Dermis blood vessel endothelial cell (primary cell): ENCODE results near the gene ST14. TPM values are rescaled to one million over a fixed set of nuclear protein-coding genes. Genes with fewer than 3 reads are reported as not detected.

ENCODE experiments used
- DNase-seq: peaks from one replicate; pipeline ENCODE4 v3.0.0; 2010
- total RNA-seq: library from RNA; depleted of rRNA; stranded (reverse); fragments of >200 nt; gene quantifications from 2 replicates; pipeline ENCODE4 v1.2.3, GENCODE V29; 2014

ST14 gene
- 0.14 and 0.34 TPM in 2 replicates for total RNA-seq

DNA sequence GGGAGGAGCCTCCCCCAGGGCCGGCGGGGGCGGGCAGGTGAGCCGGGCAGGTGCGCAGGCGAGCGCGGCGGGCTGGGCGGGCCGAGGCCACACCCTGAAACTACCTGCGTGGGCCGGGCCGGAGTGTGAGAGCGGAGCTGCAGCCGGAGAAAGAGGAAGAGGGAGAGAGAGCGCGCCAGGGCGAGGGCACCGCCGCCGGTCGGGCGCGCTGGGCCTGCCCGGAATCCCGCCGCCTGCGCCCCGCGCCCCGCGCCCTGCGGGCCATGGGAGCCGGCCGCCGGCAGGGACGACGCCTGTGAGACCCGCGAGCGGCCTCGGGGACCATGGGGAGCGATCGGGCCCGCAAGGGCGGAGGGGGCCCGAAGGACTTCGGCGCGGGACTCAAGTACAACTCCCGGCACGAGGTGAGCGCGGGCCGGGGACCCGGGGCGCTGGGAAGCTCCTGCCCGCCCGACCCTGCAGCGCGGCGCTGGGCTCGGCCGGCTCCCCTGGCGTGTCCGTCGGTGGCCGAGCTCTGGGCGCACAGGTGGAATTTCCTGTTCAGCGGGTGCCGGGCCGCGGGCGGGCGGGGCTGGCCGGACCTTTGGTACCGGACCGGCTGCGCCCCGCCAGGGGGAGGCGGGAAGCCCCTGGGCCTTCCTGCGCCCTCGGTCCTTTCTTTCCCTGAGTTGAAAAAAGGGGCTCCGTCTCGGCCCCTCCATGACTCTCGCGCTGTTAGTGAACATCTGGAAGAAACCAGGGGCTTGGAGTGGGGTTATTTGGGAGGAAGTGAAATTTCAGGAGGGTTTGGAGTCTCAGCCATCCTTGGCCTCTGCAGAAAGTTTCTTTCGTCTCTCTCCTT lies at the start of gene ST14:
ST14 (plus strand) TSS at position 126 of the 841 bp plus-strand sequence; CDS start at position 324, 198 bp downstream.
- no peak for DNase-seq

- DNase-seq, result no peak
Measured at GRCh38 chr11:130110339-130111108, 49.1 kb upstream of the ST14 start.

DNA sequence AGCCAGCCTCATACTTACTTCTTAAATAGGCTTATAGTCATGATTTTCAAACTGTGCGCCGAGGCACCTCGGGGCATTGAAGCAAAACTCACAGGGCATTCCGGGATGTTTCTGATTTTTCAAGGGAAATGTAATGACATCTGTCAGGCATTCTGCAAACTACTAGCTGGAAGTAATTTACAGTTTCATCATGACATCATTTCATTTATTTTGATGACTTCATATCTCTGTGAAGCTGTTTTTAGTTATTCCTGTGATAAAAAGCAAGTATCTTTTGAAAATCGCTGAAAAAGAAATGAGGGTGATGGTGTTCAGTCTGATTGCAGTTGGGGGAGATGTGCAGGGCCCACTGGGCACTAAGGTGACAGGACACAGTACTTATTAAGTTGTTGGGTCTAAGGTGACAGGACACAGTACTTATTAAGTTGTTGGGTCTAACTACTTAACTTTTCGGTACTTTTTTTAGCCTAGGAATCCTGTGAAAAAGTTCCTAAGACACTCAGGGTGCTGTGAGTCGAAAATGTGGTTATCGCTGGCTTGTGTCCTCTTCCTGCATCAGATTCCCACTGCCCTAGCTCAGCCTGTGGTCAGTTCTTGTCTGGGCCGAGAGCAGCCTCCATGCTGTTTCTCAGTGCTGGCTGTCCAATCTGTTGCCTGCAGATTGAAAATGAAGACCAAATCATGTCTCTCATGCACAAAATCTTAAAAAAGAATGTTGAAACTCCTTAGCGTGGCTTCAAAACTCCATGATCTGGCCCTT lies 47.3 kb upstream of the ST14 start:
- DNase-seq, result no peak

GRCh38 chr11:130114281-130114680 lies 45.3 kb upstream of the ST14 start:
- no peak for DNase-seq

DNA sequence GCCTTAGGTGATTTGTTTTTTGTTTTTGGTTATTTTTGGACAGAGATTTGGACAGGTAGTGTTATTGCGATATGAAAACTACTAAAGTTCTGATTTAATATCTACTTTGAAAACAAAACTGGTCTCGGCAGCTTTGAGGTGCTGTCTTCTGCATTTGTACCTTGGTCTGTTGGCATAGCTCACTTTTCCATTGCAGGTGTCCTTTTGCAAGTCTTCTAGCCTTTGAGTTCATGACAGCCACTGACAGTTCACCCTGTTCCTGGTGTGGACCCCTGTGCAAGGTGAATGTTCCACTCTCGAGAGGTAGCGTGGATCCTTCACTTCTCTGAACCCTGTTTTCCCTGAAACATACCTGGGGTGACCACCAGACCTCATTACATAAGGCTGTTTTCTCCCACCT lies 44.9 kb upstream of the ST14 start:
- DNase-seq, result no peak

DNA sequence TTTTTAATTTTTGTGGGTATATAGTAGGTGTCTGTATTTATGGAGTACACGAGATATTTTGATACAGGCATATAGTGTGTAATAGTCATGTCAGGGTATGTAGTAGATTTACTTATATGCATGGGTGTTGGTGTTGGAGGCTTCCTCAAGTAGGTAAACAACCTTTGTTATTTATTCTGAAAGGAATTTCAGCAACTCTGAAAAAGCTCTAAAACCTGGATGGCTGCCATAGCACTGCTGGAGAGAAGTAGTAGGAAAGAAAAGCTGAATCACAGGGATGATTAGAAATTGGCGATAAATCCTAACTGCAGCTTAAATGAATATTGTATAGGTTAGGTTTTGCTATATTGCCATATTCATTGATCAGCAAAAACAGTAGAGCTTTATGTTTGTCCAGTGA lies 44.4 kb upstream of the ST14 start:
- peak; percentile 60 for DNase-seq

DNA sequence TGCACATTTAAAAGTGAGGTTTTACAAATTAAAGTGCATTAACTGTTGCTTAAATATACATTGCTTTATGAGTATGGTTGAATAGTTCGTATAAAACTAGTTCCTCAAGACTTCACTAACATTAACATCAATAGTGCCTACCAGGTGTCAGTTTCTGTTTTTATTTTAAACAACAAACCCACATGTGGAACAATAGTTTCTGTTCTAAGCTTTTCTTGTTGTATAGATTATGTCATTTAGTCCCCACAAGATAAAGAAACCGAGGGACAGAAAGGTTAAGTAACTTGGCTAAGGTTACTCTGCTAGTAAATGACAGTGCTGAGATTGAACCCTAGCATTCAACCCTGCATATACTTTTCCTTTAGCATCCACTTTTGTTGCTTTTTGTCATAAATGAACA lies 41.4 kb upstream of the ST14 start:
- DNase-seq, result no peak

DNA sequence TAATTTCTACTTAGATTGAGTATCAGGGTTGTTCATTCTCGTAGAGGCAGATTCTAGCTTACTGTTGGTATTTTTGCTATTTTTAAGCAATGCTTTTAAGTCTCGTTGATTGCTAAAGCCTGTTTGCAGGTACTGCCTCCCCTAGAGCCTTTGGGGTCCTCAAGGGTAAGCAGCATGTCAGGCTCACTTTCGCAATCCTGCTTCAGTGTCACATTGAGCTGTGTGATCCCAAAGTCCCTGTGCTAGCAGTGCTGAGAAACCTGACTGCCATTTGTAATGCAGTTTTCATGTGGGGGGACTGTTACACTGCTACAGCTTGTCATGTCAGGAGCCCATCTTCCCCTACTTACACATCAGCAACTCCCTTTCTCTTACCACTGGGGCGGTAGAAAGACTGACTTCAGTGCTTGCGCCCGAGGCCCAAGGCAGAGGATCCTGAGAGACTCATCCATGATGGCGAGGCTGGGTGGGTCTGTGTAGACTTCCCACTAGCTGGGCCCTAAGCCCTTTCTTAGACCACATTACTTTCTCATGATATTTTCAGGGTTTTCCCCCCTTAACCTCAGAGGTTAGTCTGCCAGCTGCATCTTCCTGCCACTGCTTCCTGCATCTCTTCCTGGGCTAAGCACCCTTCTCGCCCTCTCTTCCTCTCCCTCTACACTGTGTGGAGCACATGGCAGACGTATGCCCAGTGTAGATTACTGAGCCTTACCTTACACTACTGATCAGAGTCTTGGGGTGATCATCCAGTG lies 40.8 kb upstream of the ST14 start:
- DNase-seq, result no peak

DNA sequence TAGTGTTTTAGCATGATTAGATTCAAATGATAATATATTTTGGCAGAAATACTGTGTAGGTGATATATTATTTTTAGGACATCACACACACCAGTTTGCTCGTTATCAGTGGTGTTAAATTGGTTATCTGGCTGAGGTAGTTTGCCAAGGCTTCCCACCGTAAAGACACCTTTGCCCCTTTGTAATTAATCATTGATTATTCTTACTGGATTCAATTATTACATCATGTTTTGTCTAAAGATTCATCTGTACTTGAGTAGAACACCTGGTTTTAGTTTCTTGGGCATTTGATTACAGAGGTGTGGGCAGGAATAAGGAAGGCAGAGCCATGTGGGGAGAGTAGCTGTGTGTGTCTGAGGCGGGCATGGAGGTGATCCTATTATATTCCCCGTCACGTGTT lies 39.5 kb upstream of the ST14 start:
- no peak for DNase-seq

DNA sequence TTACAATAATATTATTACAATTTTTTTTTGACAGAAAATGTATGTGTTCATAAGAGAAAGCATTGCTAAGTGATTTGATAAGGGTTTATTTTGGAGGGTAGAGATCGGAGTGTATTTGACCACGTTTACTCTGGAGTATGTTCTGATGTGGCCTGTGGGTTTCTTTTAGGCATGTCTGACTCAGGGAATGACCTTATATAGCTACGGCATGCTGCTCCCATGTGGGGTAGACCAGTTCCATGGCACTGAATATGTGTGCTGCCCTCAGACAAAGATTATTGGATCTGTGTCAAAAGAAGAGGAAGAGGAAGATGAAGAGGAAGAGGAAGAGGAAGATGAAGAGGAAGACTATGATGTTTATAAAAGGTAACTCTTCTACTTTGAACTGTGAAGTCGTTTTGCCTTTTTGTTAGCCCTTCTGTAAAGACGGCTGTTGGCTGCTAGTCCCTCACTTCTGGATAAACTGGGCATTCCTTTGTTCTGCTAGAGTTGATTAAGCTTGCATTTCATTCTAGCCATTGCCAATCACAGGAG lies 38.1 kb upstream of the ST14 start:
- DNase-seq, result peak; percentile 64

- DNase-seq, result peak; percentile 88
Measured at GRCh38 chr11:130122141-130122575, 37.4 kb upstream of the ST14 start.

GRCh38 chr11:130123414-130124040 lies 36.1 kb upstream of the ST14 start:
- no peak for DNase-seq

DNA sequence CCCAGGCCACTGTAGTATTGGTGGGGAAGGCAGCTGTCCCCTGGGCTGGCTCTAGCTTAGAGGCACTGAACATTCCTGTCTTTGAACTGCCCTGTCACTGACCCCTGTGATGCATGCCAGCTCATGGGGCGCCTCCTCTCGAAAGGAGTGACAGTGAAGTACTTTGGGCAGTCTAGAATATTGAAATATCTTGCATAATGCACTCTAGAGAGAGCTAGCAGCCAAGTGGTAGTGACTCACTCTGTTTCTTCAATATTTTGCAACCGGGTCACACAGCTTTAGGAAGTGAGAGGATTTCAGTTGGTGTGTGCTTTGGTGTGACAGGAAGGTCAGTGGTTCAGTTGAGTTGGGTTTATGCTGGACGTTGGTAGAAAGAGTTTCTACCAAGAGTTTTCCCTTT lies 35.5 kb upstream of the ST14 start:
- peak; percentile 80 for DNase-seq

- no peak for DNase-seq
Measured at GRCh38 chr11:130125638-130126037, 33.9 kb upstream of the ST14 start.

DNA sequence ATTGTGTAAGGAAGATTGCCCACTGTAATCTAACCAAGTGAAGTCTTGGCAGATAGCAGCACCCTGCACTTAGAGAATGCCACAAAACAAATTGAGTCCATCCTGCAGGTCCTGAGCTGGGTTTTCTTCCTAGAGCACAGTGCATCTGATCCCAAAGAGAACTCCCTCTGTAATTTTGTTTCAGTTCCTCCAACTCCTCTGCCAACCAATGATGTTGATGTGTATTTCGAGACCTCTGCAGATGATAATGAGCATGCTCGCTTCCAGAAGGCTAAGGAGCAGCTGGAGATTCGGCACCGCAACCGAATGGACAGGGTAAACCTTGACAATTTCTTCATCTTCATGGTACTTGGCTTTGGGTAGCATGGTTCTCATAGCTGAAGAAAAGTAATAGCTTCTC lies 33.1 kb upstream of the ST14 start:
- DNase-seq, result no peak

GRCh38 chr11:130127509-130127908 lies 32.1 kb upstream of the ST14 start:
- peak; percentile 28 for DNase-seq

GRCh38 chr11:130128626-130129025 lies 31.0 kb upstream of the ST14 start:
- DNase-seq, result no peak

- no peak for DNase-seq
Measured at GRCh38 chr11:130129922-130130321, 29.7 kb upstream of the ST14 start.

- peak; percentile 87 for DNase-seq
Measured at GRCh38 chr11:130131961-130132850, 27.4 kb upstream of the ST14 start.

DNA sequence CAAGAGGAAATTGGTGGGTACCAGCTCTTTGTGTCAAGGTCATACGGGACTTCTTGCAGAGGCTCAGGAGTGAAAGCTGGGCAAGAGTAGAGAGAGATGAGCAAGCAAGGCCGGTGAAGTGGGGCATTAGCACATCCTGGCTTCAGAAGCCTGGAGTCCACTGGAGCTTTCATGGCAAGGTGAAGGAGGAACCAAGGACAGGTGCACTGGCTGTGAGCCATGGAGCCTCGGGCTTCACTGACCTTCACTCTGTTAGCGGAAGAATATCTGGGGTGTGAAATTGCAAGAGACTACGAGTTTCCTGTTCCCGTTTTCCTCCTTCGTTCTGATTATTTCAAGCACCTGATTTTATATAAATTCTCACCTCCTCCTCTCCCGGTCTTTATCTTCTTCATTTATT lies 25.9 kb upstream of the ST14 start:
- no peak for DNase-seq

- no peak for DNase-seq
Measured at GRCh38 chr11:130136107-130136506, 23.5 kb upstream of the ST14 start.
